ENCODE measurements around the gene KDM4B. TPM values are rescaled to one million over a fixed set of nuclear protein-coding genes. Genes with fewer than 3 reads are reported as not detected.
A peak's percentile ranks its signal among the peaks of the same experiment; 100 is the strongest.

Gene KDM4B
- total and polyA plus RNA-seq, 10 of the 15 experiments (the other 5 are each of a cell fraction or from before 2014, with no cell fraction given), result 0.47 to 49.6 (median 16.2) TPM

- WGBS (ENCODE audit: insufficient coverage, insufficient replicate concordance, low lambda C conversion rate, missing lambda C conversion rate), result 91% methylated on average over 20 of the region's 27 CpGs
- Histone ChIP-seq H3K4me2 (ENCODE audit: control insufficient read depth, insufficient read depth) (no peak overlapping the region), H3K79me2 (ENCODE audit: control insufficient read depth, insufficient read depth, low read length) (no peaks in the 10 kb centered on the region), H3K9me3 (replicated peaks; ENCODE audit: control insufficient read depth, insufficient read depth, low read length) (no peaks in the 10 kb centered on the region), H3K4me3 (no peak overlapping the region), H3K4me1 (ENCODE audit: control insufficient read depth, insufficient read depth, low read length) (no peaks in the 10 kb centered on the region), H3K9ac (ENCODE audit: control insufficient read depth, insufficient read depth, low read length) (no peak overlapping the region), H3K27ac (ENCODE audit: control insufficient read depth, insufficient read depth) (no peak overlapping the region), H4K20me1 (ENCODE audit: control insufficient read depth, insufficient read depth) (no peaks in the 10 kb centered on the region), H3K27me3 (replicated peaks in 1 of 2; ENCODE audit: control insufficient read depth in 2 of 2, insufficient read depth in 2 of 2, low read length in 1 of 2) (no peaks in the 10 kb centered on the region), H3K36me3 (ENCODE audit: control insufficient read depth in 2 of 2, insufficient read depth in 2 of 2, low read length in 1 of 2) (peaks cover 1 to 2% of the 10 kb centered on the region in 2 experiments; a peak in 3 of 4 replicates), H2AFZ (ENCODE audit: control insufficient read depth, low read depth, low read length) (no peak overlapping the region)
- TF ChIP-seq USF2 (IDR thresholded peaks at IDR 0.05; ENCODE audit: borderline replicate concordance, low read depth, low read length) (no peak), POLR2A (IDR thresholded peaks at IDR 0.05; ENCODE audit: low read depth, low read length) (peak; percentile 48)
- TSS peak; percentile 62 for BruUV-seq (replicated peaks)
- ATAC-seq (no peak), DNase-seq (ENCODE audit: low read depth, low spot score) (no peak), FAIRE-seq (no peak)
- ChIA-PET POLR2A (no interaction called here), RAD21 (ENCODE audit: unreplicated experiment) (interaction anchor here (0.8 kb wide), 1 partner anchor 20 kb away, joined by 3 read pairs; no protein-coding TSS in a partner anchor), CTCF (interaction anchor here (0.6 to 1.1 kb wide), 5 partner anchors 9 to 731 kb away, joined by 3 to 4 read pairs (median 3); no protein-coding TSS in a partner anchor), SMC1A (ENCODE audit: uncharacterized antibody, unreplicated experiment) (interaction anchor here (0.8 kb wide), 1 partner anchor 10 kb away, joined by 4 read pairs; no protein-coding TSS in a partner anchor)
- intact Hi-C loops (cut with micrococcal nuclease; ENCODE audit: unreplicated experiment) (no loop called here), in situ Hi-C loops (cut with MboI) (no loop called here)
These were observed 183.3 kb downstream of the KDM4B start for GRCh38 chr19:5152013-5152763.

GRCh38 chr19:5152767-5153532, 184.0 kb downstream of the KDM4B start:
- no peaks in the 10 kb centered on the region; the same call in 2 of the 3 replicates for H3K9me3 ChIP-seq (replicated peaks; ENCODE audit: control insufficient read depth, insufficient read depth, low read length)
- H3K4me1 ChIP-seq (ENCODE audit: control insufficient read depth, insufficient read depth, low read length), result no peaks in the 10 kb centered on the region
- no peaks in the 10 kb centered on the region for H4K20me1 ChIP-seq (ENCODE audit: control insufficient read depth, insufficient read depth)
- 48% methylated on average over 23 of the region's 24 CpGs for whole genome bisulfite sequencing (ENCODE audit: insufficient coverage, insufficient replicate concordance, low lambda C conversion rate, missing lambda C conversion rate)
- H3K4me3 ChIP-seq, result no peak overlapping the region
- DNase-seq (ENCODE audit: low read depth, low spot score) (no peak), ATAC-seq (no peak), FAIRE-seq (no peak)
- SMC1A ChIA-PET (ENCODE audit: uncharacterized antibody, unreplicated experiment), result interaction anchor here (0.8 kb wide), 1 partner anchor 10 kb away, joined by 4 read pairs; no protein-coding TSS in a partner anchor
- CTCF ChIA-PET, result interaction anchor here (0.6 to 1.1 kb wide), 5 partner anchors 9 to 731 kb away, joined by 3 to 4 read pairs (median 3); no protein-coding TSS in a partner anchor
- no TSS peak for BruUV-seq (replicated peaks)
- H3K79me2 ChIP-seq (ENCODE audit: control insufficient read depth, insufficient read depth, low read length), result no peaks in the 10 kb centered on the region
- intact Hi-C loops (cut with micrococcal nuclease; ENCODE audit: unreplicated experiment), result no loop called here
- H3K9ac ChIP-seq (ENCODE audit: control insufficient read depth, insufficient read depth, low read length), result no peak overlapping the region
- no peak overlapping the region for H3K4me2 ChIP-seq (ENCODE audit: control insufficient read depth, insufficient read depth)
- no peak overlapping the region for H3K27ac ChIP-seq (ENCODE audit: control insufficient read depth, insufficient read depth)
- RAD21 ChIA-PET (ENCODE audit: unreplicated experiment), result interaction anchor here (0.8 kb wide), 1 partner anchor 21 kb away, joined by 3 read pairs; no protein-coding TSS in a partner anchor
- H3K27me3 ChIP-seq (replicated peaks in 1 of 2; ENCODE audit: control insufficient read depth in 2 of 2, insufficient read depth in 2 of 2, low read length in 1 of 2), result no peaks in the 10 kb centered on the region
- POLR2A ChIA-PET, result no interaction called here
- no peak overlapping the region for H2AFZ ChIP-seq (ENCODE audit: control insufficient read depth, low read depth, low read length)
- in situ Hi-C loops (cut with MboI), result no loop called here
- H3K36me3 ChIP-seq (ENCODE audit: control insufficient read depth in 2 of 2, insufficient read depth in 2 of 2, low read length in 1 of 2), result peaks cover 0 to 2% of the 10 kb centered on the region in 2 experiments; a peak in 2 of 4 replicates
- TF ChIP-seq BMI1 (IDR thresholded peaks at IDR 0.05; ENCODE audit: borderline replicate concordance), result no peak
- no peak for TF ChIP-seq SMAD5 (IDR thresholded peaks at IDR 0.05; ENCODE audit: low read depth)
- TF ChIP-seq NR2F1 (conservative IDR thresholded peaks at IDR 0.05), result no peak
- TF ChIP-seq PAX8 (IDR thresholded peaks at IDR 0.05), result no peak
- no peak for TF ChIP-seq SMC3 (IDR thresholded peaks at IDR 0.05; ENCODE audit: borderline replicate concordance, low read length)
- no peak for TF ChIP-seq HDGF (IDR thresholded peaks at IDR 0.05)
- TF ChIP-seq MTA3 (IDR thresholded peaks at IDR 0.05; ENCODE audit: borderline replicate concordance, low read length), result no peak
- no peak for TF ChIP-seq JUND (IDR thresholded peaks at IDR 0.05; ENCODE audit: low read depth, low read length)
- no peak for TF ChIP-seq JUNB (IDR thresholded peaks at IDR 0.05)

Data from GM12878 (cell line).